GM12878 (cell line): Measurements from ENCODE around the gene SCD5. TPM values are rescaled to one million over a fixed set of nuclear protein-coding genes. Genes with fewer than 3 reads are reported as not detected.

Source experiments
- ATAC-seq: fragments of 200-7000 bp; cut with Tn5 transposase; 3 replicates; pipeline ENCODE4 v1.9.1; 2020; ENCODE audit warnings: mild to moderate bottlenecking, moderate library complexity
- BruUV-seq: library from RNA; stranded (reverse); fragments of 400-500 nt; replicated peaks from 2 replicates; lab custom pipeline; 2021; lab: Mats Ljungman, UMichigan
- CTCF ChIA-PET: fragments of 300-600 bp; sonication (Branson Sonifier 250); formaldehyde crosslinking; extraction: SDS; loops from one replicate; lab custom pipeline; 2021; ENCODE audit warnings: inconsistent platforms; lab: Yijun Ruan, JAX
- POLR2A ChIA-PET: fragments of 350-600 bp; formaldehyde crosslinking; extraction: SDS; loops from one replicate; lab custom pipeline; 2021; ENCODE audit warnings: inconsistent platforms; lab: Charles Lee
- RAD21 ChIA-PET: fragments of 300-600 bp; sonication (Branson Sonifier 250); formaldehyde crosslinking; loops from one replicate; lab custom pipeline; 2023; ENCODE audit warnings: antibody characterized with exemption; ENCODE audit not compliant: unreplicated experiment; lab: Charles Lee
- SMC1A ChIA-PET: fragments of 300-600 bp; sonication (Branson Sonifier 250); formaldehyde crosslinking; loops from one replicate; lab custom pipeline; 2023; ENCODE audit not compliant: unreplicated experiment, uncharacterized antibody; lab: Charles Lee
- DNase-seq: peaks from one replicate; pipeline ENCODE4 v3.0.0-alpha.2; 2011; ENCODE audit warnings: low read depth, low spot score
- FAIRE-seq: peaks from 3 replicates; lab custom pipeline; 2011; peaks lifted over from hg19 to GRCh38; lab: Jason Lieb, UNC
- H2AFZ ChIP-seq: 2 replicates; pipeline ENCODE4 v1.6.0; 2011; ENCODE audit warnings: low read depth, low read length, control low read depth; ENCODE audit not compliant: control insufficient read depth
- H3K27ac ChIP-seq: 2 replicates; pipeline ENCODE4 v1.5.1; 2011; ENCODE audit warnings: control low read depth; ENCODE audit not compliant: control insufficient read depth, insufficient read depth
- H3K27me3 ChIP-seq, 2 experiments: replicated peaks in 1 of 2; 2 replicates each; pipeline versions ENCODE4 v1.6.0 to v1.6.1; 2011; ENCODE audit warnings: low read length in 1 of 2; ENCODE audit not compliant: control insufficient read depth in 2 of 2, insufficient read depth in 2 of 2
- H3K36me3 ChIP-seq, 2 experiments: 2 replicates each; pipeline ENCODE4 v1.5.1; 2011; ENCODE audit warnings: low read length in 1 of 2; ENCODE audit not compliant: control insufficient read depth in 2 of 2, insufficient read depth in 2 of 2
- H3K4me1 ChIP-seq: 2 replicates; pipeline ENCODE4 v1.6.1; 2011; ENCODE audit warnings: mild to moderate bottlenecking, low read length, moderate library complexity, mixed read lengths; ENCODE audit not compliant: control insufficient read depth, insufficient read depth
- H3K4me2 ChIP-seq: 2 replicates; pipeline ENCODE4 v1.6.0; 2011; ENCODE audit warnings: control low read depth; ENCODE audit not compliant: control insufficient read depth, insufficient read depth
- H3K4me3 ChIP-seq: fragments of 200-600 bp; sonication (generic); 2 replicates; pipeline ENCODE4 v1.5.1; 2016
- H3K79me2 ChIP-seq: 2 replicates; pipeline ENCODE4 v1.6.0; 2011; ENCODE audit warnings: low read length; ENCODE audit not compliant: control insufficient read depth, insufficient read depth
- H3K9ac ChIP-seq: 2 replicates; pipeline ENCODE4 v1.8.0; 2011; ENCODE audit warnings: low read length, control low read depth, mixed read lengths; ENCODE audit not compliant: control insufficient read depth, insufficient read depth
- H3K9me3 ChIP-seq: replicated peaks from 3 replicates; pipeline ENCODE4 v1.5.1; 2011; ENCODE audit warnings: mild to moderate bottlenecking, low read length; ENCODE audit not compliant: control insufficient read depth, insufficient read depth
- H4K20me1 ChIP-seq: 2 replicates; pipeline ENCODE4 v1.6.0; 2011; ENCODE audit not compliant: control insufficient read depth, insufficient read depth
- ATF7 ChIP-seq: fragments of 450-650 bp; IDR thresholded peaks from 2 replicates; pipeline ENCODE4 v1.6.1; 2016; ENCODE audit warnings: low read depth, mild to moderate bottlenecking
- CUX1 ChIP-seq: IDR thresholded peaks from 2 replicates; pipeline ENCODE4 v1.6.1; 2012; ENCODE audit warnings: improper control_type of control experiment, low read depth, low read length; ENCODE audit not compliant: insufficient replicate concordance
- ETV6 ChIP-seq, 2 experiments: fragments of 450-650 bp in 1 of 2; IDR thresholded peaks in 1 of 2; conservative IDR thresholded peaks in 1 of 2; 2 replicates each; pipeline ENCODE4 v1.6.1; 2014; ENCODE audit warnings: antibody characterized with exemption in 1 of 2, borderline replicate concordance in 1 of 2, low read depth in 1 of 2, mild to moderate bottlenecking in 1 of 2, moderate library complexity in 1 of 2
- GATAD2B ChIP-seq: fragments of 450-650 bp; conservative IDR thresholded peaks from 2 replicates; pipeline ENCODE4 v1.6.1; 2017; ENCODE audit warnings: low read depth, mild to moderate bottlenecking, moderate library complexity
- HCFC1 ChIP-seq: fragments of 150-350 bp; IDR thresholded peaks from 2 replicates; pipeline ENCODE4 v1.6.1; 2014; ENCODE audit warnings: low read length
- MEF2B ChIP-seq: fragments of 450-650 bp; IDR thresholded peaks from 2 replicates; pipeline ENCODE4 v1.6.1; 2018; ENCODE audit warnings: mild to moderate bottlenecking, moderate library complexity; ENCODE audit not compliant: partially characterized antibody, poor library complexity, severe bottlenecking
- NBN ChIP-seq: fragments of 450-650 bp; IDR thresholded peaks from 2 replicates; pipeline ENCODE4 v1.6.1; 2016
- NR2C1 ChIP-seq: fragments of 450-650 bp; IDR thresholded peaks from 2 replicates; pipeline ENCODE4 v1.6.1; 2017; ENCODE audit warnings: antibody characterized with exemption, mild to moderate bottlenecking, moderate library complexity
- PAX8 ChIP-seq: fragments of 450-650 bp; IDR thresholded peaks from 2 replicates; pipeline ENCODE4 v1.6.1; 2017; ENCODE audit warnings: mild to moderate bottlenecking, moderate library complexity
- POLR2A ChIP-seq: IDR thresholded peaks from 2 replicates; pipeline ENCODE4 v1.6.1; 2011; ENCODE audit warnings: low read depth, mild to moderate bottlenecking, low read length
- RFX5 ChIP-seq: IDR thresholded peaks from 2 replicates; pipeline ENCODE4 v1.6.1; 2011; ENCODE audit warnings: low read depth, low read length, improper control_type of control experiment
- SIX5 ChIP-seq: IDR thresholded peaks from 2 replicates; pipeline ENCODE4 v1.6.1; 2011; ENCODE audit warnings: mild to moderate bottlenecking, low read depth, low read length, moderate library complexity; ENCODE audit not compliant: severe bottlenecking
- SREBF1 ChIP-seq: IDR thresholded peaks from 2 replicates; pipeline ENCODE4 v1.6.1; 2012; ENCODE audit warnings: mild to moderate bottlenecking, low read length
- TCF12 ChIP-seq: IDR thresholded peaks from 2 replicates; pipeline ENCODE4 v1.6.1; 2011; ENCODE audit warnings: low read depth, mild to moderate bottlenecking, low read length
- ZNF384 ChIP-seq: IDR thresholded peaks from 2 replicates; pipeline ENCODE4 v1.6.1; 2012; ENCODE audit warnings: low read depth, mild to moderate bottlenecking, low read length, improper control_type of control experiment, borderline replicate concordance
- WGBS: methylation state at CpG from one replicate; pipeline ENCODE4 v1.1.6; 2016; ENCODE audit warnings: low lambda C conversion rate; ENCODE audit not compliant: insufficient replicate concordance, insufficient coverage; ENCODE audit errors: missing lambda C conversion rate; 5-methylcytosine and 5-hydroxymethylcytosine counted together
- in situ Hi-C: fragments of 300-500 bp; cut with MboI; formaldehyde crosslinking; loops from 9 replicates; pipeline ENCODE4 v1.14.3; 2018; ENCODE audit warnings: mixed read lengths
- intact Hi-C: fragments of 100-400 bp; cut with micrococcal nuclease; formaldehyde crosslinking; loops from one replicate; pipeline ENCODE4 v1.14.2; 2022; ENCODE audit not compliant: unreplicated experiment
- polyA plus RNA-seq, 11 experiments: library from polyadenylated mRNA; depleted of rRNA in 4 of 11; unstranded in 6 of 11; stranded (reverse) in 5 of 11; fragments of >200 nt; fragmentation: Nextera tagmentation in 4 of 11; fragmentation: Illumina TruSeq in 1 of 11; extraction: Ambion mirVana in 4 of 11; extraction: Trizol in 1 of 11; gene quantifications; 1 replicate in 1 of 11; 2 replicates in 10 of 11; pipeline versions ENCODE4 v1.2.1 to v1.2.3, GENCODE V29; 2011 to 2016; ENCODE audit warnings: inconsistent platforms in 2 of 11, missing spikeins in 2 of 11, low read depth in 1 of 11
- total RNA-seq, 4 experiments: library from RNA; depleted of rRNA in 3 of 4; stranded (reverse); fragments of >200 nt in 3 of 4; fragmentation: Illumina TruSeq in 1 of 4; extraction: Trizol in 1 of 4; gene quantifications; 2 replicates each; pipeline versions ENCODE4 v1.2.1 to v1.2.3, GENCODE V29; 2013 to 2021

SCD5 gene
- total and polyA plus RNA-seq, 10 of the 15 experiments (the other 5 are each of a cell fraction or from before 2014, with no cell fraction given), result 2.4 to 15.0 (median 4.2) TPM

- in situ Hi-C loops, result no loop called here
- FAIRE-seq, result no peak
- Histone ChIP-seq H3K27ac (no peak overlapping the region), H3K36me3 (no peaks in the 10 kb centered on the region), H3K4me2 (no peak overlapping the region), H3K9ac (no peak overlapping the region), H2AFZ (no peak overlapping the region), H3K9me3 (no peaks in the 10 kb centered on the region), H3K79me2 (no peaks in the 10 kb centered on the region), H3K27me3 (peaks cover 0 to 5% of the 10 kb centered on the region in 2 experiments; a peak in 2 of 4 replicates), H4K20me1 (no peaks in the 10 kb centered on the region), H3K4me1 (no peaks in the 10 kb centered on the region), H3K4me3 (no peak overlapping the region)
- intact Hi-C loops, result no loop called here
- CTCF ChIA-PET, result no interaction called here
- SMC1A ChIA-PET, result interaction anchor here (0.9 to 1.0 kb wide), 2 partner anchors 119 to 490 kb away, joined by 3 read pairs; no protein-coding TSS in a partner anchor
- no peak for TF ChIP-seq ETV6 (conservative IDR thresholded peaks at IDR 0.05 in 1 of 2, IDR thresholded peaks at IDR 0.05 in 1 of 2; ENCODE audit: borderline replicate concordance in 1 of 2, low read depth in 1 of 2)
- TF ChIP-seq TCF12, result no peak
- TF ChIP-seq PAX8, result no peak
- no peak for TF ChIP-seq ZNF384
- no peak for TF ChIP-seq POLR2A
- no peak for TF ChIP-seq RFX5
- TF ChIP-seq SREBF1, result no peak
- no peak for TF ChIP-seq ATF7
- RAD21 ChIA-PET, result no interaction called here
- 3% methylated on average over 3 of the region's 3 CpGs for WGBS
- no peak for DNase-seq
- no TSS peak for BruUV-seq
- POLR2A ChIA-PET, result no interaction called here
- ATAC-seq, result no peak
Observed at GRCh38 chr4:82613121-82613520, 185.5 kb downstream of the SCD5 start.

DNA sequence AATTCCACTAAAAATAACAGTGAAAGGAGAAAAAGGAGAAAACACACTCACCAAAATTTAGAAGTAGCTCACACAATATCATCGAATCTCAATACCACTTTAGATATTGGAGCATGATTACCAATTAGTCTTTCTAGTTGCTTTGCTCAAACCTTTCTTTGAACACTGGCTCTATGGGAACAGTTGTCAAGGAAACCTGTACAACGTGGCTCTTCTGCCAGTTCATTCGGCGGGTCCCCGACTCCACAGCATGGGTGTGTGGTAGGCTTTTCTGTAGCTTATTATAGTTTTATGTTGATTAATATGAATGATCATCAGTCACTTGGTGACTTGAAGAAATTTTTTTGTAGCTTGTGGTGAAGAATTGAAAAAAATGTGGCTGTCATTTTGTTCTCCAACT, 186.6 kb downstream of the SCD5 start:
- ChIA-PET RAD21 (no interaction called here), SMC1A (no interaction called here), POLR2A (no interaction called here), CTCF (no interaction called here)
- H2AFZ ChIP-seq, result no peak overlapping the region
- in situ Hi-C loops, result no loop called here
- H3K27me3 ChIP-seq, result peaks cover 0 to 5% of the 10 kb centered on the region in 2 experiments; a peak in 2 of 4 replicates
- no peak overlapping the region for H3K4me2 ChIP-seq
- no peak overlapping the region for H3K9ac ChIP-seq
- ATAC-seq (no peak), FAIRE-seq (no peak), DNase-seq (no peak)
- BruUV-seq, result no TSS peak
- WGBS, result 50% methylated on average over 5 of the region's 5 CpGs
- no peak overlapping the region for H3K4me3 ChIP-seq
- no peaks in the 10 kb centered on the region for H3K4me1 ChIP-seq
- H3K27ac ChIP-seq, result no peak overlapping the region
- no peaks in the 10 kb centered on the region for H4K20me1 ChIP-seq
- no peaks in the 10 kb centered on the region for H3K9me3 ChIP-seq
- intact Hi-C loops, result no loop called here
- no peaks in the 10 kb centered on the region for H3K79me2 ChIP-seq
- H3K36me3 ChIP-seq, result no peaks in the 10 kb centered on the region
- TF ChIP-seq PAX8, result no peak
- no peak for TF ChIP-seq CUX1
- no peak for TF ChIP-seq HCFC1
- TF ChIP-seq MEF2B, result no peak
- no peak for TF ChIP-seq GATAD2B
- TF ChIP-seq SIX5, result no peak
- no peak for TF ChIP-seq NBN
- no peak for TF ChIP-seq RFX5
- no peak for TF ChIP-seq NR2C1
